HG02943 (cell line): ENCODE data around the gene ABCD3.
A peak's percentile ranks its signal among the peaks of the same experiment; 100 is the strongest.

Experiments
- ATAC-seq: cut with Tn5 transposase; IDR thresholded peaks from one replicate; pipeline ENCODE4 v1.9.1; 2021; ENCODE audit warnings: mild to moderate bottlenecking, low read depth, moderate library complexity; ENCODE audit not compliant: unreplicated experiment

ABCD3 gene

GRCh38 chr1:94522304-94522703, 104.1 kb downstream of the ABCD3 start:
- ATAC-seq, result no peak

GRCh38 chr1:94524531-94524930, 106.3 kb downstream of the ABCD3 start:
- no peak for ATAC-seq

GRCh38 chr1:94526152-94526980, 108.2 kb downstream of the ABCD3 start:
- ATAC-seq, result no peak

GRCh38 chr1:94527447-94528031, 109.3 kb downstream of the ABCD3 start:
- ATAC-seq, result no peak

- ATAC-seq, result no peak
These were observed 110.1 kb downstream of the ABCD3 start for GRCh38 chr1:94528299-94528698.

- no peak for ATAC-seq
These were observed 110.6 kb downstream of the ABCD3 start for GRCh38 chr1:94528826-94529225.

- no peak for ATAC-seq
These were observed 111.2 kb downstream of the ABCD3 start for GRCh38 chr1:94529416-94529815.

GRCh38 chr1:94530373-94530878, 112.2 kb downstream of the ABCD3 start:
- ATAC-seq, result no peak

- no peak for ATAC-seq
These were observed 113.5 kb downstream of the ABCD3 start for GRCh38 chr1:94531664-94532063.

- ATAC-seq, result no peak
These were observed 113.9 kb downstream of the ABCD3 start for GRCh38 chr1:94532077-94532476.

- no peak for ATAC-seq
These were observed 116.9 kb downstream of the ABCD3 start for GRCh38 chr1:94535095-94535494.

GRCh38 chr1:94535879-94536278, 117.7 kb downstream of the ABCD3 start:
- no peak for ATAC-seq

GRCh38 chr1:94537254-94537653, 119.1 kb downstream of the ABCD3 start:
- no peak for ATAC-seq

- no peak for ATAC-seq
These were observed 120.1 kb downstream of the ABCD3 start for GRCh38 chr1:94538243-94538827.

GRCh38 chr1:94539496-94539895, 121.3 kb downstream of the ABCD3 start:
- ATAC-seq, result no peak

GRCh38 chr1:94540440-94541245, 122.5 kb downstream of the ABCD3 start:
- ATAC-seq, result no peak

GRCh38 chr1:94541246-94542087, 123.3 kb downstream of the ABCD3 start, which contains the start of gene F3:
TSS of gene F3 (minus strand) at chr1:94541759. CDS start at chr1:94541636, 123 bp downstream.
- peak; percentile 58 for ATAC-seq

- peak; percentile 29 for ATAC-seq
These were observed 124.1 kb downstream of the ABCD3 start for GRCh38 chr1:94542088-94542870.

- no peak for ATAC-seq
These were observed 124.8 kb downstream of the ABCD3 start for GRCh38 chr1:94543001-94543400.
